GM12865 (cell line): ENCODE data around the gene UBE2J2.

Experiments
- DNase-seq: peaks from one replicate; pipeline ENCODE4 v3.0.0; 2010; ENCODE audit warnings: low read depth
- H3K4me3 ChIP-seq: 2 replicates; pipeline ENCODE4 v1.5.1; 2011; ENCODE audit warnings: mild to moderate bottlenecking, low read depth, low read length, control low read depth
- CTCF ChIP-seq: IDR thresholded peaks from 2 replicates; pipeline ENCODE4 v1.5.1; 2011; ENCODE audit warnings: low read length, control low read depth, low read depth, inconsistent platforms; ENCODE audit not compliant: insufficient read depth; ENCODE audit errors: missing control alignments

The UBE2J2 gene

GRCh38 chr1:1306070-1306660 lies 32.5 kb upstream of the UBE2J2 start:
- TF ChIP-seq CTCF, result peak; percentile 23
- peak overlapping the region; percentile 70 for H3K4me3 ChIP-seq
- DNase-seq, result peak; percentile 45

- H3K4me3 ChIP-seq, result peak overlapping the region; percentile 46
- peak; percentile 72 for DNase-seq
- peak; percentile 17 for TF ChIP-seq CTCF
Observed at GRCh38 chr1:1305300-1306069, 31.8 kb upstream of the UBE2J2 start.

GRCh38 chr1:1304331-1305299 lies 31.0 kb upstream of the UBE2J2 start:
- H3K4me3 ChIP-seq, result no peak overlapping the region; the same call in 1 of the 2 replicates
- DNase-seq, result no peak
- TF ChIP-seq CTCF, result no peak

- no peak overlapping the region for H3K4me3 ChIP-seq
- no peak for TF ChIP-seq CTCF
- no peak for DNase-seq
Observed at GRCh38 chr1:1303736-1304135, 30.1 kb upstream of the UBE2J2 start.

- no peak for TF ChIP-seq CTCF
- H3K4me3 ChIP-seq, result no peak overlapping the region
- DNase-seq, result no peak
Observed at GRCh38 chr1:1302951-1303509, 29.4 kb upstream of the UBE2J2 start.

GRCh38 chr1:1302006-1302430 lies 28.4 kb upstream of the UBE2J2 start:
- TF ChIP-seq CTCF, result peak; percentile 51
- DNase-seq, result no peak
- no peak overlapping the region for H3K4me3 ChIP-seq
